ENCODE measurements around the gene GPN3. TPM values are rescaled to one million over a fixed set of nuclear protein-coding genes. Genes with fewer than 3 reads are reported as not detected.

The GPN3 gene
- total and polyA plus RNA-seq, 2 experiments from 2014 or later: 18.6 to 57.8 TPM

DNA sequence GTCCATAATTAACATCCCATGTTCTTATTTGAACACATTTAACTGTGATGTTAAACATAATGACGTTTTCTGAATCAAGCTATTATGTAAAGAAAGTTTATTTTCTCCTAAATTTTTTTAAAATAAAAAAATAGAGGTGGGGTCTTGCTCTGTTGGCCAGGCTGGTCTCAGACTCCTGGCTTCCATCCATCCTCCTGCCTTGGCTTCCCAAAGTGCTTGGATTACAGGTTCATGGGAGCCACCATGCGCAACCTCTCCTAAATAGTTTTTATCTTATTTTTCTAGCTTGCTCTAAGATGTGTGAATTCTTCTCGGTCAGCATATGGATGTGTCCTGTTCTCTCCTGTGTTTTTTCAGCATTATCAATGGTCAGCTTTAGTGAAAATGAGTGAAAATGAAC lies 37.3 kb upstream of the GPN3 start:
- DNase-seq (ENCODE audit: low read depth in 1 of 2, low spot score in 1 of 2): no peak
- no peaks in the 10 kb centered on the region for H3K9me3 ChIP-seq (ENCODE audit: low read depth)
- H3K4me3 ChIP-seq: no peak overlapping the region
- TF ChIP-seq, protein P1, sequence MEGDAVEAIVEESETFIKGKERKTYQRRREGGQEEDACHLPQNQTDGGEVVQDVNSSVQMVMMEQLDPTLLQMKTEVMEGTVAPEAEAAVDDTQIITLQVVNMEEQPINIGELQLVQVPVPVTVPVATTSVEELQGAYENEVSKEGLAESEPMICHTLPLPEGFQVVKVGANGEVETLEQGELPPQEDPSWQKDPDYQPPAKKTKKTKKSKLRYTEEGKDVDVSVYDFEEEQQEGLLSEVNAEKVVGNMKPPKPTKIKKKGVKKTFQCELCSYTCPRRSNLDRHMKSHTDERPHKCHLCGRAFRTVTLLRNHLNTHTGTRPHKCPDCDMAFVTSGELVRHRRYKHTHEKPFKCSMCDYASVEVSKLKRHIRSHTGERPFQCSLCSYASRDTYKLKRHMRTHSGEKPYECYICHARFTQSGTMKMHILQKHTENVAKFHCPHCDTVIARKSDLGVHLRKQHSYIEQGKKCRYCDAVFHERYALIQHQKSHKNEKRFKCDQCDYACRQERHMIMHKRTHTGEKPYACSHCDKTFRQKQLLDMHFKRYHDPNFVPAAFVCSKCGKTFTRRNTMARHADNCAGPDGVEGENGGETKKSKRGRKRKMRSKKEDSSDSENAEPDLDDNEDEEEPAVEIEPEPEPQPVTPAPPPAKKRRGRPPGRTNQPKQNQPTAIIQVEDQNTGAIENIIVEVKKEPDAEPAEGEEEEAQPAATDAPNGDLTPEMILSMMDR (IDR thresholded peaks at IDR 0.05; ENCODE audit: low read depth, low read length): no peak
- H3K27me3 ChIP-seq: no peaks in the 10 kb centered on the region
- H3K4me1 ChIP-seq (ENCODE audit: low read depth): peaks cover 16% of the 10 kb centered on the region
- H3K27ac ChIP-seq: no peak overlapping the region
- H3K36me3 ChIP-seq: no peaks in the 10 kb centered on the region

DNA sequence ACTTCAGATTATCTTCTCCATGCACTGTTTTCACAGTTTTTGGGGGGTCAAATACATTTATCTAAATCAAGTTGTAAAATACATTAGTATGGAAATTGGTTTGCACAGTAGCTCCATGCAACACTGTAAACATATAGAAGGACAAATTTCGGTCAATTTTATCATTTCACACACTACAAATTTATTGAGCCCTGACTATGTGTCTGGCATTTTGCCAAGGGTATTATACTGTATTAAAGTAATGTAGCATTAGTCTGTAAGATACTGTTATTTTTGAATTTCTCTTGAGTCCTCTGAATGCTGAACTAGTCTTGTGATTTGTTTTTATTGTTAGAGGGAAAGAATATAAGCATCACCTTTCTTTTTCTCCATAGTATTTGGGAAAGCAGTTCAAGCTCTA lies 35.4 kb upstream of the GPN3 start:
- peaks cover 17% of the 10 kb centered on the region for H3K4me1 ChIP-seq (ENCODE audit: low read depth)
- H3K36me3 ChIP-seq: no peaks in the 10 kb centered on the region
- H3K27me3 ChIP-seq: no peaks in the 10 kb centered on the region
- no peak overlapping the region for H3K27ac ChIP-seq
- TF ChIP-seq, protein P1 (IDR thresholded peaks at IDR 0.05; ENCODE audit: low read depth, low read length): no peak
- no peak for DNase-seq (ENCODE audit: low read depth in 1 of 2, low spot score in 1 of 2)
- no peaks in the 10 kb centered on the region for H3K9me3 ChIP-seq (ENCODE audit: low read depth)
- H3K4me3 ChIP-seq: no peak overlapping the region

DNA sequence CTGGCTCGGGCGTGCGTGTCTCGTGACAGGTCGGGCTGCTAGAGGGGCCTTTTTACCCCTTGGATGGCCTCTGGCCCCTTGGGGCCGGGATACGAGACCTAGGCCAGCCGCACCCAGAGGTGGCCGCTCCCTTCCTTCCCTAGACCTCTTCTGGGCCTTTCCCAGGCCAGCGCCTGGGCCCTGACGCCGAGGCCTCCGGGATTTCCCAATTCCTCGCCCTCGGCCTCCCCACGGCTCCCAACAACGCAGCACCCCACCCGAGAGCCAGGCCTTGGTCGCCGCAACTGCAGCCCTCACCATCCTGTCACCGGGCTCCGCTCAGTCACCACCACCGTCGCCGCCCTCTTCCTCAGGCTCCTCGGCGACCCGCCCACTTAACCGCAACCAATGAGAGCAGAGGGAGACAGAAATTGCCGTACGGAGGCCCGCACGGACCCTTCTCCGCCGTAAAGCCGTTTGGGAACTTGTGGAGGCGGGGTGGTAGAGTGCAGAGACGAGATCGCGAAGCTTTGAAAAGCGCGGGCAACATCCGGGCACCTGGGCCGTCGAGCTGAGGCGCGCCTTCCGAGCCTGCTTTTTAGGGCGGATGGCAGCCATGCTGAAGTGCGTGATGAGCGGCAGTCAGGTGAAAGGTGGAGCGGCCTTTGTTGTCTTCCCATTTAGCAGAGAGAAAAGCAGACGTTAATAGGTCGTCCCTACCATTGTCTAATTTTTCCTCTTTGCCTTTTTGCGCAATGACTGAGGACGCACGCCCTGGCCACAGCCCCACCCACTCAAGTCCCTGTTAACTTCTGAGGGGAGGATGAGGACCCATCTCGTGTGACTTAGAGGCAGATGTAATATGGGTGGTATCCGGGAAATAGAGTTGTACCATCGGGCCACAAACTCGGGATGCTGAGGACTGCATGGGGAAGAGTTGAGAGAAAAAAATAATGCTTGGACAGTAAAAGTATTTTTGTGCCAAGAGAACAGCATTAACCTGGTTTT lies 34.0 kb upstream of the GPN3 start, which contains the start of the genes RAD9B and VPS29:
TSS of gene RAD9B (plus strand) at position 580 of the 987 bp plus-strand sequence. CDS start at position 587, 7 bp downstream.
TSS of gene VPS29 (minus strand) at position 360 of the 987 bp plus-strand sequence. CDS start at position 300, 60 bp downstream.
- Histone ChIP-seq H3K9me3 (ENCODE audit: low read depth) (no peaks in the 10 kb centered on the region), H3K27ac (peak within 1 kb of the TSS; percentile 90), H3K36me3 (no peaks in the 10 kb centered on the region), H3K4me3 (peak within 1 kb of the TSS; percentile 82), H3K27me3 (no peaks in the 10 kb centered on the region), H3K4me1 (ENCODE audit: low read depth) (peaks cover 9% of the 10 kb centered on the region)
- TF ChIP-seq, protein P1 (IDR thresholded peaks at IDR 0.05; ENCODE audit: low read depth, low read length): no peak
- DNase-seq (ENCODE audit: low read depth in 1 of 2, low spot score in 1 of 2): peak; percentile 97 to 98

DNA sequence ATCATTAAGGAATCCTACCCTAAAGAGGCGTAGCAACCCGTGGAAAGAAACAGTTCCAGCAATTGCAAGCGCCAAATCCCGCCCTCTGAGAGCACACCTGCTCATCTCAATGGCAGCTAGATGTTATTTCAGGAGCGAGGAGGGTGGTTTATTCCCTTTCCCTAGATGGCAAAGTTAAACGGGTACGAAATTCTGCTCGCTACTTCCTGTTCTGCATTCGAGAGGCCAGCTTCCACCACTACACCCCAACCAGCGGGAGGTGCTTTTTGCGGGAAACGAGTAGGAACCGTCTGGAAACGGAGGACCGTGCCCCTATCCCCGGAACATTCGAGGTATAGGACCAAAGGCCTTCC lies 33.3 kb upstream of the GPN3 start:
- H3K4me3 ChIP-seq: peak overlapping the region; percentile 82
- peaks cover 9% of the 10 kb centered on the region for H3K4me1 ChIP-seq (ENCODE audit: low read depth)
- no peaks in the 10 kb centered on the region for H3K27me3 ChIP-seq
- H3K9me3 ChIP-seq (ENCODE audit: low read depth): no peaks in the 10 kb centered on the region
- peaks cover 2% of the 10 kb centered on the region for H3K36me3 ChIP-seq
- peak; percentile 42 to 46 for DNase-seq (ENCODE audit: low read depth in 1 of 2, low spot score in 1 of 2)
- peak overlapping the region; percentile 90 for H3K27ac ChIP-seq
- TF ChIP-seq, protein P1 (IDR thresholded peaks at IDR 0.05; ENCODE audit: low read depth, low read length): no peak

DNA sequence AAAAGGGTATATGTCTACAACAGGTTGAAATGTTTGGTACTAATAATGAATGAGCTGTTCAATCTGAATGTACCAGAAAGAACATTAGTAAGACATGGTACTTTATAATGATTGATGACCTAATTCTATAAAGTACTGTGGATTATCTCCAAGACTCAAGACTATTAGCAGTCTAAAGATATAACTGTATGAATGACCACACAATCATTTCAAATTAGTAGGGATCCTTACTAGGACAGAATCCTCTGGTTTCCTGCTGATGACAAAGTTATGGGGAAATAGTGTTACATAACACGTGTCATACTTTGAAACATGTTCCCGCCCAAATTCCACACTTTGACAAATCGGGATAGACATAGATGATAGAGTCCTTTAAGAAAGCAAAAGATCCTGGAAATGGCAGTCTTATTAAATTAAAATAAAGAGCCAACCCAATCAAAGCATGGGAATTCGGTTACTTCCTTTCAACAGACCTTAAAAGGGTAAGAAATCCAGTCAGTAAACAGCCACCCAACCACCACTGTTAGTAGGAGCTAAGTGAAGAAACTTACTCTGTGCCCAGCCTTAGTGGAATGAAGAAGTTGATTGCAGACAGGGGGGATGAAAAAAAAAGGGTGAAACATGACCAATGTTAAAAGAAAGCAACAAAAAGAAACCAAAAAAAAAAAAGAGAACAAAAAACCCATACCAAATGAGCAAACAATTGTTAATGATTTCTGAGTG lies 31.1 kb upstream of the GPN3 start:
- H3K4me3 ChIP-seq: no peak overlapping the region
- TF ChIP-seq, protein P1 (IDR thresholded peaks at IDR 0.05; ENCODE audit: low read depth, low read length): no peak
- peak in 1 of 2 donors; percentile 37 for DNase-seq (ENCODE audit: low read depth in 1 of 2, low spot score in 1 of 2)
- H3K27ac ChIP-seq: no peak overlapping the region
- H3K9me3 ChIP-seq (ENCODE audit: low read depth): no peaks in the 10 kb centered on the region
- H3K4me1 ChIP-seq (ENCODE audit: low read depth): peaks cover 9% of the 10 kb centered on the region
- H3K27me3 ChIP-seq: no peaks in the 10 kb centered on the region
- H3K36me3 ChIP-seq: peaks cover 18% of the 10 kb centered on the region
